ENCODE measurements around the gene RIMS1.

GRCh38 chr6:72411872-72412708, 525.7 kb downstream of the RIMS1 start:
- TF ChIP-seq EZH2 (IDR thresholded peaks at IDR 0.05; ENCODE audit: borderline replicate concordance, insufficient read depth, low read depth, low read length, poor library complexity, severe bottlenecking) (no peak), CTCF (IDR thresholded peaks at IDR 0.05) (peak; percentile 100)

Data from B cell (primary cell).